HG02623 (cell line): ENCODE data around the gene ABCA2.
"Not testable (repeated sequence)": the region's sequence is repeated elsewhere in the genome, so short reads cannot be mapped to it uniquely, and the experiment has no call there.

Source experiments
- ATAC-seq: cut with Tn5 transposase; IDR thresholded peaks from one replicate; pipeline ENCODE4 v1.9.1; 2021; ENCODE audit warnings: moderate library complexity; ENCODE audit not compliant: unreplicated experiment

ABCA2 gene

GRCh38 chr9:137064027-137064879, 36.2 kb upstream of the ABCA2 start:
- ATAC-seq = no peak

GRCh38 chr9:137063311-137064026, 35.4 kb upstream of the ABCA2 start:
- ATAC-seq = no peak

GRCh38 chr9:137062798-137063197, 34.8 kb upstream of the ABCA2 start:
- ATAC-seq = not testable (repeated sequence)

GRCh38 chr9:137062384-137062783, 34.3 kb upstream of the ABCA2 start:
- ATAC-seq = no peak

GRCh38 chr9:137058521-137059234, 30.6 kb upstream of the ABCA2 start:
- ATAC-seq = no peak

GRCh38 chr9:137057545-137057944, 29.5 kb upstream of the ABCA2 start:
- ATAC-seq = no peak

- no peak for ATAC-seq
Observed at GRCh38 chr9:137056739-137057415, 28.8 kb upstream of the ABCA2 start.

GRCh38 chr9:137055385-137056364, 27.6 kb upstream of the ABCA2 start:
- no peak for ATAC-seq

GRCh38 chr9:137054932-137055384, 26.9 kb upstream of the ABCA2 start:
- no peak for ATAC-seq

GRCh38 chr9:137053944-137054931, 26.2 kb upstream of the ABCA2 start, which contains the start of gene ENTPD2:
Gene ENTPD2 (minus strand): TSS chr9:137054061. CDS start chr9:137053997, 64 bp downstream.
- no peak for ATAC-seq

GRCh38 chr9:137052998-137053943, 25.2 kb upstream of the ABCA2 start:
- ATAC-seq = no peak

GRCh38 chr9:137052293-137052692, 24.3 kb upstream of the ABCA2 start:
- ATAC-seq = no peak

GRCh38 chr9:137051145-137051724, 23.2 kb upstream of the ABCA2 start:
- no peak for ATAC-seq

- ATAC-seq = no peak
Observed at GRCh38 chr9:137050570-137050969, 22.5 kb upstream of the ABCA2 start.

- ATAC-seq = no peak
Observed at GRCh38 chr9:137049544-137050449, 21.8 kb upstream of the ABCA2 start.
